ENCODE results near the gene PDE6A. TPM values are rescaled to one million over a fixed set of nuclear protein-coding genes. Genes with fewer than 3 reads are reported as not detected.

The PDE6A gene
- total and polyA plus RNA-seq, 2 of the 13 experiments (the other 11 are each of a cell fraction or from before 2014, with no cell fraction given) = 0.01 TPM; not detected in 1

DNA sequence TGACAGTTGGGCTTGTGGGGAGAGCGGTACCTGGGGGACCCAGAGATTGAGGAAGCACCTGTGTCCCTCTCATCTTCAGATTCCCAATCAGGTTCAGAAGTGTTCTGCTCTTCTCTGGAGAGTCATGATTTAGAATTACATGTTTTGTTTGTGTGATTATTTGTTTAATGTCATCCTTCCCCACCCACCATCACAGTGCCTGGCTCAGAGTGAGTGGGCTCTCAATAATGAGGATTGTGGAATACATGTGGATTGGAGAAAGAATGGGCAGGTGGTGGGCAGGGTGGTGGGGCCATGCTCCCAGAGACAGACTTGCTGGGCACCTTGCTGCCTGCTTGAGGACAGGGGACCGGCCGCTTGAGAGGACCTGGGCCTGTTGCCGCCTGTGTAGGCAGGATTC, 126.5 kb downstream of the PDE6A start (continued):
- TF ChIP-seq, protein P1, sequence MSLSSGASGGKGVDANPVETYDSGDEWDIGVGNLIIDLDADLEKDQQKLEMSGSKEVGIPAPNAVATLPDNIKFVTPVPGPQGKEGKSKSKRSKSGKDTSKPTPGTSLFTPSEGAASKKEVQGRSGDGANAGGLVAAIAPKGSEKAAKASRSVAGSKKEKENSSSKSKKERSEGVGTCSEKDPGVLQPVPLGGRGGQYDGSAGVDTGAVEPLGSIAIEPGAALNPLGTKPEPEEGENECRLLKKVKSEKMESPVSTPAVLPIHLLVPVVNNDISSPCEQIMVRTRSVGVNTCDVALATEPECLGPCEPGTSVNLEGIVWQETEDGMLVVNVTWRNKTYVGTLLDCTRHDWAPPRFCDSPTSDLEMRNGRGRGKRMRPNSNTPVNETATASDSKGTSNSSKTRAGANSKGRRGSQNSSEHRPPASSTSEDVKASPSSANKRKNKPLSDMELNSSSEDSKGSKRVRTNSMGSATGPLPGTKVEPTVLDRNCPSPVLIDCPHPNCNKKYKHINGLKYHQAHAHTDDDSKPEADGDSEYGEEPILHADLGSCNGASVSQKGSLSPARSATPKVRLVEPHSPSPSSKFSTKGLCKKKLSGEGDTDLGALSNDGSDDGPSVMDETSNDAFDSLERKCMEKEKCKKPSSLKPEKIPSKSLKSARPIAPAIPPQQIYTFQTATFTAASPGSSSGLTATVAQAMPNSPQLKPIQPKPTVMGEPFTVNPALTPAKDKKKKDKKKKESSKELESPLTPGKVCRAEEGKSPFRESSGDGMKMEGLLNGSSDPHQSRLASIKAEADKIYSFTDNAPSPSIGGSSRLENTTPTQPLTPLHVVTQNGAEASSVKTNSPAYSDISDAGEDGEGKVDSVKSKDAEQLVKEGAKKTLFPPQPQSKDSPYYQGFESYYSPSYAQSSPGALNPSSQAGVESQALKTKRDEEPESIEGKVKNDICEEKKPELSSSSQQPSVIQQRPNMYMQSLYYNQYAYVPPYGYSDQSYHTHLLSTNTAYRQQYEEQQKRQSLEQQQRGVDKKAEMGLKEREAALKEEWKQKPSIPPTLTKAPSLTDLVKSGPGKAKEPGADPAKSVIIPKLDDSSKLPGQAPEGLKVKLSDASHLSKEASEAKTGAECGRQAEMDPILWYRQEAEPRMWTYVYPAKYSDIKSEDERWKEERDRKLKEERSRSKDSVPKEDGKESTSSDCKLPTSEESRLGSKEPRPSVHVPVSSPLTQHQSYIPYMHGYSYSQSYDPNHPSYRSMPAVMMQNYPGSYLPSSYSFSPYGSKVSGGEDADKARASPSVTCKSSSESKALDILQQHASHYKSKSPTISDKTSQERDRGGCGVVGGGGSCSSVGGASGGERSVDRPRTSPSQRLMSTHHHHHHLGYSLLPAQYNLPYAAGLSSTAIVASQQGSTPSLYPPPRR (CRISPR knock-in tag; IDR thresholded peaks at IDR 0.05; ENCODE audit: borderline replicate concordance) = no peak
- TF ChIP-seq, protein P2, sequence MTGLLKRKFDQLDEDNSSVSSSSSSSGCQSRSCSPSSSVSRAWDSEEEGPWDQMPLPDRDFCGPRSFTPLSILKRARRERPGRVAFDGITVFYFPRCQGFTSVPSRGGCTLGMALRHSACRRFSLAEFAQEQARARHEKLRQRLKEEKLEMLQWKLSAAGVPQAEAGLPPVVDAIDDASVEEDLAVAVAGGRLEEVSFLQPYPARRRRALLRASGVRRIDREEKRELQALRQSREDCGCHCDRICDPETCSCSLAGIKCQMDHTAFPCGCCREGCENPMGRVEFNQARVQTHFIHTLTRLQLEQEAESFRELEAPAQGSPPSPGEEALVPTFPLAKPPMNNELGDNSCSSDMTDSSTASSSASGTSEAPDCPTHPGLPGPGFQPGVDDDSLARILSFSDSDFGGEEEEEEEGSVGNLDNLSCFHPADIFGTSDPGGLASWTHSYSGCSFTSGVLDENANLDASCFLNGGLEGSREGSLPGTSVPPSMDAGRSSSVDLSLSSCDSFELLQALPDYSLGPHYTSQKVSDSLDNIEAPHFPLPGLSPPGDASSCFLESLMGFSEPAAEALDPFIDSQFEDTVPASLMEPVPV (CRISPR knock-in tag; IDR thresholded peaks at IDR 0.05) = no peak
- TF ChIP-seq ATRX (CRISPR knock-in tag; IDR thresholded peaks at IDR 0.05; ENCODE audit: borderline replicate concordance) (no peak), TCF7L2 (IDR thresholded peaks at IDR 0.05; ENCODE audit: low read depth, low read length) (no peak)
- TF ChIP-seq, protein P3, sequence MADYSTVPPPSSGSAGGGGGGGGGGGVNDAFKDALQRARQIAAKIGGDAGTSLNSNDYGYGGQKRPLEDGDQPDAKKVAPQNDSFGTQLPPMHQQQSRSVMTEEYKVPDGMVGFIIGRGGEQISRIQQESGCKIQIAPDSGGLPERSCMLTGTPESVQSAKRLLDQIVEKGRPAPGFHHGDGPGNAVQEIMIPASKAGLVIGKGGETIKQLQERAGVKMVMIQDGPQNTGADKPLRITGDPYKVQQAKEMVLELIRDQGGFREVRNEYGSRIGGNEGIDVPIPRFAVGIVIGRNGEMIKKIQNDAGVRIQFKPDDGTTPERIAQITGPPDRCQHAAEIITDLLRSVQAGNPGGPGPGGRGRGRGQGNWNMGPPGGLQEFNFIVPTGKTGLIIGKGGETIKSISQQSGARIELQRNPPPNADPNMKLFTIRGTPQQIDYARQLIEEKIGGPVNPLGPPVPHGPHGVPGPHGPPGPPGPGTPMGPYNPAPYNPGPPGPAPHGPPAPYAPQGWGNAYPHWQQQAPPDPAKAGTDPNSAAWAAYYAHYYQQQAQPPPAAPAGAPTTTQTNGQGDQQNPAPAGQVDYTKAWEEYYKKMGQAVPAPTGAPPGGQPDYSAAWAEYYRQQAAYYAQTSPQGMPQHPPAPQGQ (CRISPR knock-in tag; IDR thresholded peaks at IDR 0.05; ENCODE audit: borderline replicate concordance) = no peak
